HG03159 (cell line): ENCODE results near the gene OSBPL1A.
"Not testable (repeated sequence)": the region's sequence is repeated elsewhere in the genome, so short reads cannot be mapped to it uniquely, and the experiment has no call there.

ENCODE experiments used
- ATAC-seq: cut with Tn5 transposase; IDR thresholded peaks from one replicate; pipeline ENCODE4 v1.9.1; 2021; ENCODE audit warnings: mild to moderate bottlenecking, moderate library complexity; ENCODE audit not compliant: unreplicated experiment

The OSBPL1A gene

GRCh38 chr18:24398540-24398939 is 916 bp upstream of the OSBPL1A start:
- no peak for ATAC-seq

GRCh38 chr18:24397131-24397693 is 412 bp downstream of the OSBPL1A start:
- peak; percentile 7 for ATAC-seq

GRCh38 chr18:24396082-24396633 is 1.5 kb downstream of the OSBPL1A start:
- ATAC-seq: no peak

- no peak for ATAC-seq
These were observed 2.4 kb downstream of the OSBPL1A start for GRCh38 chr18:24395049-24395795.

- ATAC-seq: no peak
These were observed 8.7 kb downstream of the OSBPL1A start for GRCh38 chr18:24388957-24389356.

- ATAC-seq: no peak
These were observed 10.9 kb downstream of the OSBPL1A start for GRCh38 chr18:24386681-24387080.

- ATAC-seq: no peak
These were observed 16.5 kb downstream of the OSBPL1A start for GRCh38 chr18:24381126-24381525.

- ATAC-seq: no peak
These were observed 17.4 kb downstream of the OSBPL1A start for GRCh38 chr18:24380163-24380747.

- no peak for ATAC-seq
These were observed 19.0 kb downstream of the OSBPL1A start for GRCh38 chr18:24378598-24378997.

- not testable (repeated sequence) for ATAC-seq
These were observed 21.1 kb downstream of the OSBPL1A start for GRCh38 chr18:24376531-24376930.

GRCh38 chr18:24373328-24373727 is 24.3 kb downstream of the OSBPL1A start:
- ATAC-seq: no peak

- no peak for ATAC-seq
These were observed 25.2 kb downstream of the OSBPL1A start for GRCh38 chr18:24372279-24372872.

- ATAC-seq: no peak
These were observed 27.5 kb downstream of the OSBPL1A start for GRCh38 chr18:24370120-24370519.

- ATAC-seq: no peak
These were observed 28.2 kb downstream of the OSBPL1A start for GRCh38 chr18:24369426-24369825.

- no peak for ATAC-seq
These were observed 28.9 kb downstream of the OSBPL1A start for GRCh38 chr18:24368749-24369148.

- no peak for ATAC-seq
These were observed 31.3 kb downstream of the OSBPL1A start for GRCh38 chr18:24366328-24366727.

GRCh38 chr18:24364177-24364576 is 33.4 kb downstream of the OSBPL1A start:
- no peak for ATAC-seq

- no peak for ATAC-seq
These were observed 34.9 kb downstream of the OSBPL1A start for GRCh38 chr18:24362757-24363156.

GRCh38 chr18:24359787-24360530 is 37.7 kb downstream of the OSBPL1A start:
- not testable (repeated sequence) for ATAC-seq

GRCh38 chr18:24354278-24354677 is 43.3 kb downstream of the OSBPL1A start:
- ATAC-seq: no peak

- no peak for ATAC-seq
These were observed 51.4 kb downstream of the OSBPL1A start for GRCh38 chr18:24346254-24346653.
